ENCODE results near the gene ITGA1. TPM values are rescaled to one million over a fixed set of nuclear protein-coding genes. Genes with fewer than 3 reads are reported as not detected.
"Not testable (repeated sequence)": the region's sequence is repeated elsewhere in the genome, so short reads cannot be mapped to it uniquely, and the experiment has no call there.

Gene ITGA1
- total RNA-seq, 2 experiments from 2014 or later: not detected

GRCh38 chr5:52864884-52865283 is 77.2 kb downstream of the ITGA1 start:
- TF ChIP-seq, protein P1, sequence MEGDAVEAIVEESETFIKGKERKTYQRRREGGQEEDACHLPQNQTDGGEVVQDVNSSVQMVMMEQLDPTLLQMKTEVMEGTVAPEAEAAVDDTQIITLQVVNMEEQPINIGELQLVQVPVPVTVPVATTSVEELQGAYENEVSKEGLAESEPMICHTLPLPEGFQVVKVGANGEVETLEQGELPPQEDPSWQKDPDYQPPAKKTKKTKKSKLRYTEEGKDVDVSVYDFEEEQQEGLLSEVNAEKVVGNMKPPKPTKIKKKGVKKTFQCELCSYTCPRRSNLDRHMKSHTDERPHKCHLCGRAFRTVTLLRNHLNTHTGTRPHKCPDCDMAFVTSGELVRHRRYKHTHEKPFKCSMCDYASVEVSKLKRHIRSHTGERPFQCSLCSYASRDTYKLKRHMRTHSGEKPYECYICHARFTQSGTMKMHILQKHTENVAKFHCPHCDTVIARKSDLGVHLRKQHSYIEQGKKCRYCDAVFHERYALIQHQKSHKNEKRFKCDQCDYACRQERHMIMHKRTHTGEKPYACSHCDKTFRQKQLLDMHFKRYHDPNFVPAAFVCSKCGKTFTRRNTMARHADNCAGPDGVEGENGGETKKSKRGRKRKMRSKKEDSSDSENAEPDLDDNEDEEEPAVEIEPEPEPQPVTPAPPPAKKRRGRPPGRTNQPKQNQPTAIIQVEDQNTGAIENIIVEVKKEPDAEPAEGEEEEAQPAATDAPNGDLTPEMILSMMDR (conservative IDR thresholded peaks at IDR 0.05; ENCODE audit: low read length): no peak
- no peak for DNase-seq (ENCODE audit: low spot score)
- BruUV-seq (replicated peaks): no TSS peak

DNA sequence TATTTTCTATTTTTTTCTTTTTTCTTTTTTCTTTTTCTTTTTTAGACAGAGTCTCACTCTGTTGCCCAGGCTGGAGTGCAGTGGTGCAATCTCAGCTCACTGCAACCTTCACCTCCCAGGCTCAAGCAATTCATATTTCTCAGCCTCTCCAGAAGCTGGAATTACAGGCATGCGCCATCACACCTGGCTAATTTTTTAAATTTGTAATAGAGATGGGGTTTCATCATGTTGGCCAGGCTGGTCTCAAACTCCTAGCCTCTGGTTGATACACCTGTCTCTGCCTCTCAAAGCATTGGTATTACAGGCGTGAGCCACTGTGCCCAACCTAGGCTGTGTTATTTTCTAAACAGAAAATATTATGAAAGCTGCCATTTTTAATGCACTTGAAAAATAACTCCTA is 78.3 kb downstream of the ITGA1 start:
- H3K4me3 ChIP-seq (ENCODE audit: low read depth, low read length, poor library complexity, severe bottlenecking); H3K9me2 ChIP-seq (ENCODE audit: insufficient read depth, low read length); H3K79me2 ChIP-seq (ENCODE audit: insufficient read depth, low read depth, low read length); H3K9me3 ChIP-seq (ENCODE audit: low read length); H3K4me2 ChIP-seq (ENCODE audit: low read length); H3K4me1 ChIP-seq (ENCODE audit: insufficient read depth, low read length, poor library complexity, severe bottlenecking); H3K36me3 ChIP-seq (ENCODE audit: insufficient read depth, low read length); intact Hi-C loops (cut with micrococcal nuclease; ENCODE audit: unreplicated experiment); H3K27ac ChIP-seq (ENCODE audit: low read depth, low read length, poor library complexity, severe bottlenecking); POLR2A ChIA-PET; BruUV-seq (replicated peaks); H4K20me1 ChIP-seq (ENCODE audit: insufficient read depth, low read length); CTCF ChIA-PET (ENCODE audit: unreplicated experiment); DNase-seq (ENCODE audit: low spot score); H2AFZ ChIP-seq (ENCODE audit: low read length): not testable (repeated sequence)

More at GRCh38 chr5:52864884-52865283, 77.2 kb downstream of the ITGA1 start:
- Histone ChIP-seq H3K9me3 (ENCODE audit: low read length) (no peaks in the 10 kb centered on the region), H3K36me3 (ENCODE audit: insufficient read depth, low read length) (no peaks in the 10 kb centered on the region), H4K20me1 (ENCODE audit: insufficient read depth, low read length) (no peaks in the 10 kb centered on the region), H3K27ac (ENCODE audit: low read depth, low read length, poor library complexity, severe bottlenecking) (no peak overlapping the region), H2AFZ (ENCODE audit: low read length) (no peak overlapping the region), H3K4me3 (ENCODE audit: low read depth, low read length, poor library complexity, severe bottlenecking) (no peak overlapping the region), H3K9me2 (ENCODE audit: insufficient read depth, low read length) (no peaks in the 10 kb centered on the region), H3K4me2 (ENCODE audit: low read length) (no peak overlapping the region), H3K79me2 (ENCODE audit: insufficient read depth, low read depth, low read length) (no peaks in the 10 kb centered on the region), H3K4me1 (ENCODE audit: insufficient read depth, low read length, poor library complexity, severe bottlenecking) (no peaks in the 10 kb centered on the region)
- CTCF ChIA-PET (ENCODE audit: unreplicated experiment): no interaction called here
- intact Hi-C loops (cut with micrococcal nuclease; ENCODE audit: unreplicated experiment): no loop called here
- POLR2A ChIA-PET: interaction anchor here (0.7 kb wide), 1 partner anchor 38 kb away, joined by 4 read pairs; no protein-coding TSS in a partner anchor

DNA sequence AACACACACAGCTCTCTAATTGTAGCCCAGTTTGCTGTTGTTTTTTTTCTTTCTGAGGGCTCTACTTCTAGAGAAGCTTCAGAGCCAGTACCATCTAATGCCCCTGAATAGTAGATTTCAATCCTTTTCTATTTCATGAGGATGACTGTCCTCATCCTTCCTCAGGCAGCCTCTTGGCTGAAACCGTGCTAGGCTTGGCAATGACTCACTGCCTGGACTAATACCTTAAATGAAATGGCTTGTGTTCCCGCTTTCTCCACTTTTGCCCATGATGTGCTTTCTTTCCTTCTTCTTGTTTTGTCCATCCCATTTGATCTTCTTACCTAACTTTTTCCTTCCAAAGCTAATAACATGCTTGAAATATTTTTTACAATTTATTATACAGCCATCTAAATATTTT is 80.1 kb downstream of the ITGA1 start:
- intact Hi-C loops (cut with micrococcal nuclease; ENCODE audit: unreplicated experiment): no loop called here
- TF ChIP-seq EZH2phosphoT487 (IDR thresholded peaks at IDR 0.05; ENCODE audit: borderline replicate concordance, low read depth, low read length): no peak
- TF ChIP-seq, protein P1 (conservative IDR thresholded peaks at IDR 0.05; ENCODE audit: low read length): no peak
- Histone ChIP-seq H3K27ac (ENCODE audit: low read depth, low read length, poor library complexity, severe bottlenecking) (no peak overlapping the region), H3K9me2 (ENCODE audit: insufficient read depth, low read length) (no peaks in the 10 kb centered on the region), H4K20me1 (ENCODE audit: insufficient read depth, low read length) (no peaks in the 10 kb centered on the region), H3K9me3 (ENCODE audit: low read length) (no peaks in the 10 kb centered on the region), H3K4me3 (ENCODE audit: low read depth, low read length, poor library complexity, severe bottlenecking) (no peak overlapping the region), H3K4me1 (ENCODE audit: insufficient read depth, low read length, poor library complexity, severe bottlenecking) (no peaks in the 10 kb centered on the region), H2AFZ (ENCODE audit: low read length) (no peak overlapping the region), H3K4me2 (ENCODE audit: low read length) (no peak overlapping the region), H3K36me3 (ENCODE audit: insufficient read depth, low read length) (no peaks in the 10 kb centered on the region), H3K79me2 (ENCODE audit: insufficient read depth, low read depth, low read length) (no peaks in the 10 kb centered on the region)
- DNase-seq (ENCODE audit: low spot score): no peak
- ChIA-PET CTCF (ENCODE audit: unreplicated experiment) (no interaction called here), POLR2A (no interaction called here)
- BruUV-seq (replicated peaks): no TSS peak

Data from OCI-LY7 (cell line).